GM12878 (cell line): ENCODE data around the gene ZNF469. TPM values are rescaled to one million over a fixed set of nuclear protein-coding genes. Genes with fewer than 3 reads are reported as not detected.

Experiments
- ATAC-seq: fragments of 200-7000 bp; cut with Tn5 transposase; 3 replicates; pipeline ENCODE4 v1.9.1; 2020; ENCODE audit warnings: mild to moderate bottlenecking, moderate library complexity
- BruUV-seq: library from RNA; stranded (reverse); fragments of 400-500 nt; replicated peaks from 2 replicates; lab custom pipeline; 2021; lab: Mats Ljungman, UMichigan
- CTCF ChIA-PET: fragments of 300-600 bp; sonication (Branson Sonifier 250); formaldehyde crosslinking; extraction: SDS; loops from one replicate; lab custom pipeline; 2021; ENCODE audit warnings: inconsistent platforms; lab: Yijun Ruan, JAX
- POLR2A ChIA-PET: fragments of 350-600 bp; formaldehyde crosslinking; extraction: SDS; loops from one replicate; lab custom pipeline; 2021; ENCODE audit warnings: inconsistent platforms; lab: Charles Lee
- RAD21 ChIA-PET: fragments of 300-600 bp; sonication (Branson Sonifier 250); formaldehyde crosslinking; loops from one replicate; lab custom pipeline; 2023; ENCODE audit warnings: antibody characterized with exemption; ENCODE audit not compliant: unreplicated experiment; lab: Charles Lee
- SMC1A ChIA-PET: fragments of 300-600 bp; sonication (Branson Sonifier 250); formaldehyde crosslinking; loops from one replicate; lab custom pipeline; 2023; ENCODE audit not compliant: unreplicated experiment, uncharacterized antibody; lab: Charles Lee
- DNase-seq: peaks from one replicate; pipeline ENCODE4 v3.0.0-alpha.2; 2011; ENCODE audit warnings: low read depth, low spot score
- FAIRE-seq: peaks from 3 replicates; lab custom pipeline; 2011; peaks lifted over from hg19 to GRCh38; lab: Jason Lieb, UNC
- H2AFZ ChIP-seq: 2 replicates; pipeline ENCODE4 v1.6.0; 2011; ENCODE audit warnings: low read depth, low read length, control low read depth; ENCODE audit not compliant: control insufficient read depth
- H3K27ac ChIP-seq: 2 replicates; pipeline ENCODE4 v1.5.1; 2011; ENCODE audit warnings: control low read depth; ENCODE audit not compliant: control insufficient read depth, insufficient read depth
- H3K27me3 ChIP-seq, 2 experiments: replicated peaks in 1 of 2; 2 replicates each; pipeline versions ENCODE4 v1.6.0 to v1.6.1; 2011; ENCODE audit warnings: low read length in 1 of 2; ENCODE audit not compliant: control insufficient read depth in 2 of 2, insufficient read depth in 2 of 2
- H3K36me3 ChIP-seq, 2 experiments: 2 replicates each; pipeline ENCODE4 v1.5.1; 2011; ENCODE audit warnings: low read length in 1 of 2; ENCODE audit not compliant: control insufficient read depth in 2 of 2, insufficient read depth in 2 of 2
- H3K4me1 ChIP-seq: 2 replicates; pipeline ENCODE4 v1.6.1; 2011; ENCODE audit warnings: mild to moderate bottlenecking, low read length, moderate library complexity, mixed read lengths; ENCODE audit not compliant: control insufficient read depth, insufficient read depth
- H3K4me2 ChIP-seq: 2 replicates; pipeline ENCODE4 v1.6.0; 2011; ENCODE audit warnings: control low read depth; ENCODE audit not compliant: control insufficient read depth, insufficient read depth
- H3K4me3 ChIP-seq: fragments of 200-600 bp; sonication (generic); 2 replicates; pipeline ENCODE4 v1.5.1; 2016
- H3K79me2 ChIP-seq: 2 replicates; pipeline ENCODE4 v1.6.0; 2011; ENCODE audit warnings: low read length; ENCODE audit not compliant: control insufficient read depth, insufficient read depth
- H3K9ac ChIP-seq: 2 replicates; pipeline ENCODE4 v1.8.0; 2011; ENCODE audit warnings: low read length, control low read depth, mixed read lengths; ENCODE audit not compliant: control insufficient read depth, insufficient read depth
- H3K9me3 ChIP-seq: replicated peaks from 3 replicates; pipeline ENCODE4 v1.5.1; 2011; ENCODE audit warnings: mild to moderate bottlenecking, low read length; ENCODE audit not compliant: control insufficient read depth, insufficient read depth
- H4K20me1 ChIP-seq: 2 replicates; pipeline ENCODE4 v1.6.0; 2011; ENCODE audit not compliant: control insufficient read depth, insufficient read depth
- NFYA ChIP-seq: IDR thresholded peaks from 2 replicates; pipeline ENCODE4 v1.6.1; 2011; ENCODE audit warnings: low read depth, mild to moderate bottlenecking, low read length, improper control_type of control experiment, borderline replicate concordance
- NRF1 ChIP-seq: conservative IDR thresholded peaks from 2 replicates; pipeline ENCODE4 v1.6.1; 2011; ENCODE audit warnings: mild to moderate bottlenecking, low read depth, low read length, improper control_type of control experiment
- POU2F2 ChIP-seq: IDR thresholded peaks from 3 replicates; pipeline ENCODE4 v1.6.1; 2011; ENCODE audit warnings: low read depth, mild to moderate bottlenecking, low read length, borderline replicate concordance
- SIX5 ChIP-seq: IDR thresholded peaks from 2 replicates; pipeline ENCODE4 v1.6.1; 2011; ENCODE audit warnings: mild to moderate bottlenecking, low read depth, low read length, moderate library complexity; ENCODE audit not compliant: severe bottlenecking
- SUPT20H ChIP-seq: IDR thresholded peaks from 2 replicates; pipeline ENCODE4 v1.6.1; 2011; ENCODE audit warnings: low read depth, mild to moderate bottlenecking, low read length, moderate library complexity, borderline replicate concordance; ENCODE audit not compliant: control insufficient read depth
- ZNF622 ChIP-seq: fragments of 450-650 bp; IDR thresholded peaks from 2 replicates; pipeline ENCODE4 v1.6.1; 2017; ENCODE audit warnings: mild to moderate bottlenecking, inconsistent platforms
- WGBS: methylation state at CpG from one replicate; pipeline ENCODE4 v1.1.6; 2016; ENCODE audit warnings: low lambda C conversion rate; ENCODE audit not compliant: insufficient replicate concordance, insufficient coverage; ENCODE audit errors: missing lambda C conversion rate; 5-methylcytosine and 5-hydroxymethylcytosine counted together
- in situ Hi-C: fragments of 300-500 bp; cut with MboI; formaldehyde crosslinking; loops from 9 replicates; pipeline ENCODE4 v1.14.3; 2018; ENCODE audit warnings: mixed read lengths
- intact Hi-C: fragments of 100-400 bp; cut with micrococcal nuclease; formaldehyde crosslinking; loops from one replicate; pipeline ENCODE4 v1.14.2; 2022; ENCODE audit not compliant: unreplicated experiment
- polyA plus RNA-seq, 11 experiments: library from polyadenylated mRNA; depleted of rRNA in 4 of 11; unstranded in 6 of 11; stranded (reverse) in 5 of 11; fragments of >200 nt; fragmentation: Nextera tagmentation in 4 of 11; fragmentation: Illumina TruSeq in 1 of 11; extraction: Ambion mirVana in 4 of 11; extraction: Trizol in 1 of 11; gene quantifications; 1 replicate in 1 of 11; 2 replicates in 10 of 11; pipeline versions ENCODE4 v1.2.1 to v1.2.3, GENCODE V29; 2011 to 2016; ENCODE audit warnings: inconsistent platforms in 2 of 11, missing spikeins in 2 of 11, low read depth in 1 of 11
- total RNA-seq, 4 experiments: library from RNA; depleted of rRNA in 3 of 4; stranded (reverse); fragments of >200 nt in 3 of 4; fragmentation: Illumina TruSeq in 1 of 4; extraction: Trizol in 1 of 4; gene quantifications; 2 replicates each; pipeline versions ENCODE4 v1.2.1 to v1.2.3, GENCODE V29; 2013 to 2021
- TF ChIP-seq, protein P1 (sequence below): fragments of 450-650 bp; IDR thresholded peaks from 2 replicates; pipeline ENCODE4 v1.6.1; 2016; ENCODE audit warnings: mild to moderate bottlenecking
- TF ChIP-seq, protein P2 (sequence below): fragments of 450-650 bp; formaldehyde crosslinking; IDR thresholded peaks from 2 replicates; pipeline ENCODE4 v1.4.0; 2020; ENCODE audit warnings: mild to moderate bottlenecking, moderate library complexity
- TF ChIP-seq, protein P3 (sequence below): fragments of 450-650 bp; IDR thresholded peaks from 2 replicates; pipeline ENCODE4 v1.6.1; 2017; ENCODE audit warnings: mild to moderate bottlenecking, low read depth, inconsistent platforms; ENCODE audit not compliant: poor library complexity, severe bottlenecking

The ZNF469 gene
- total and polyA plus RNA-seq, 10 of the 15 experiments (the other 5 are each of a cell fraction or from before 2014, with no cell fraction given), result 0.01 to 0.21 (median 0.04) TPM; not detected in 3

DNA sequence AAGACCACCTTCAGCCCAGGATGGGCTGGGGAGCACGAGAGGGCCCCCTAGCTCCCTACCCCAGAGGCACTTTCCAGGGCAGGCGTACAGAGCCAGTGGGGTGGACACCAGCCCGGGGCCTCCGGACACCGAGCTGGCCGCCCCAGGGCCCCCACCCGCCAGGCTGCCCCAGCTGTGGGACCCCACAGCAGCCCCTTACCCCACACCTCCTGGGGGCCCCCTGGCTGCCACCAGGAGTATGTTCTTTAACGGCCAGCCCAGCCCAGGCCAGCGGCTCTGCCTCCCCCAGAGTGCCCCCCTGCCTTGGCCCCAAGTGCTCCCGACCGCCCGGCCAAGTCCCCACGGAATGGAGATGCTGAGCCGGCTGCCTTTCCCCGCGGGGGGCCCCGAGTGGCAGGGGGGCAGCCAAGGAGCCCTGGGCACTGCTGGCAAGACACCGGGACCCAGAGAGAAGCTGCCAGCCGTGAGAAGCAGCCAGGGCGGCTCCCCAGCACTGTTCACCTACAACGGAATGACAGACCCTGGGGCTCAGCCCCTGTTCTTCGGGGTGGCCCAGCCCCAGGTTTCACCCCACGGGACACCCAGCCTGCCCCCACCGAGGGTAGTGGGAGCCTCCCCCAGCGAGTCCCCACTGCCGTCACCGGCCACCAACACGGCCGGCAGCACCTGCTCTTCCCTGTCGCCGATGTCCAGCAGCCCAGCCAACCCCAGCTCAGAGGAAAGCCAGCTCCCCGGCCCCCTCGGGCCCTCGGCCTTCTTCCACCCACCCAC is 46.0 kb downstream of the ZNF469 start (continued):
- no peak for TF ChIP-seq SIX5

DNA sequence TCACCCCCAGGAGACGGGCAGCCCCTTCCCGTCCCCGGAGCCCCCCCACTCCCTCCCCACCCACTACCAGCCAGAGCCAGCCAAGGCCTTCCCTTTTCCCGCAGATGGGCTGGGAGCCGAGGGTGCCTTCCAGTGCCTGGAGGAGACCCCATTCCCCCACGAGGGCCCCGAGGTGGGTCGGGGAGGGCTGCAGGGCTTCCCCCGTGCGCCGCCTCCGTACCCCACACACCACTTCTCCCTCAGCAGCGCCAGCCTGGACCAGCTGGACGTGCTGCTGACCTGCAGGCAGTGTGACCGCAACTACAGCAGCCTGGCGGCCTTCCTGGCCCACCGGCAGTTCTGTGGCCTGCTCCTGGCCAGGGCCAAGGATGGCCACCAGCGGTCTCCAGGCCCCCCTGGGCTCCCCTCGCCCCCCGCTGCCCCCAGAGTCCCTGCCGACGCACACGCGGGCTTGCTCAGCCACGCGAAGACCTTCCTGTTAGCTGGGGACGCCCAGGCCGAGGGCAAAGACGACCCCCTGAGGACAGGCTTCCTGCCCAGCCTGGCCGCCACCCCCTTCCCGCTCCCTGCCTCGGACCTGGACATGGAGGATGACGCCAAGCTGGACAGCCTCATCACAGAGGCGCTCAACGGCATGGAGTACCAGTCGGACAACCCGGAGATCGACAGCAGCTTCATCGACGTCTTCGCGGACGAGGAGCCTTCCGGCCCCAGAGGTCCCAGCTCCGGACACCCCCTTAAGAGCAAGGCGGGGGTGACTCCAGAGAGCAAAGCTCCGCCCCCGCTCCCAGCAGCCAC is 46.8 kb downstream of the ZNF469 start:
- 76% methylated on average over 42 of the region's 48 CpGs for WGBS
- DNase-seq (no peak), ATAC-seq (no peak), FAIRE-seq (no peak)
- Histone ChIP-seq H3K4me3 (peak overlapping the region; percentile 63; the same call in 1 of the 2 replicates), H3K27ac (no peak overlapping the region), H3K4me2 (peak overlapping the region; percentile 53), H3K36me3 (no peaks in the 10 kb centered on the region), H3K9ac (peak overlapping the region; percentile 15; the same call in 1 of the 2 replicates), H4K20me1 (no peaks in the 10 kb centered on the region), H3K9me3 (no peaks in the 10 kb centered on the region), H2AFZ (no peak overlapping the region), H3K4me1 (no peaks in the 10 kb centered on the region), H3K79me2 (no peaks in the 10 kb centered on the region), H3K27me3 (no peaks in the 10 kb centered on the region)
- ChIA-PET POLR2A (no interaction called here), CTCF (interaction anchor here (1.1 to 1.6 kb wide), 2 partner anchors 9 to 14 kb away, joined by 3 to 5 read pairs; no protein-coding TSS in a partner anchor), RAD21 (no interaction called here), SMC1A (interaction anchor here (1.2 kb wide), 1 partner anchor 375 kb away, joined by 3 read pairs; no protein-coding TSS in a partner anchor)
- no TSS peak for BruUV-seq
- TF ChIP-seq POU2F2 (no peak), ZNF622 (no peak), SUPT20H (no peak), NRF1 (no peak), NFYA (no peak)
- TF ChIP-seq, protein P1, sequence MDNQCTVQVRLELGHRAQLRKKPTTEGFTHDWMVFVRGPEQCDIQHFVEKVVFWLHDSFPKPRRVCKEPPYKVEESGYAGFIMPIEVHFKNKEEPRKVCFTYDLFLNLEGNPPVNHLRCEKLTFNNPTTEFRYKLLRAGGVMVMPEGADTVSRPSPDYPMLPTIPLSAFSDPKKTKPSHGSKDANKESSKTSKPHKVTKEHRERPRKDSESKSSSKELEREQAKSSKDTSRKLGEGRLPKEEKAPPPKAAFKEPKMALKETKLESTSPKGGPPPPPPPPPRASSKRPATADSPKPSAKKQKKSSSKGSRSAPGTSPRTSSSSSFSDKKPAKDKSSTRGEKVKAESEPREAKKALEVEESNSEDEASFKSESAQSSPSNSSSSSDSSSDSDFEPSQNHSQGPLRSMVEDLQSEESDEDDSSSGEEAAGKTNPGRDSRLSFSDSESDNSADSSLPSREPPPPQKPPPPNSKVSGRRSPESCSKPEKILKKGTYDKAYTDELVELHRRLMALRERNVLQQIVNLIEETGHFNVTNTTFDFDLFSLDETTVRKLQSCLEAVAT, result peak; percentile 97
- TF ChIP-seq, protein P2, sequence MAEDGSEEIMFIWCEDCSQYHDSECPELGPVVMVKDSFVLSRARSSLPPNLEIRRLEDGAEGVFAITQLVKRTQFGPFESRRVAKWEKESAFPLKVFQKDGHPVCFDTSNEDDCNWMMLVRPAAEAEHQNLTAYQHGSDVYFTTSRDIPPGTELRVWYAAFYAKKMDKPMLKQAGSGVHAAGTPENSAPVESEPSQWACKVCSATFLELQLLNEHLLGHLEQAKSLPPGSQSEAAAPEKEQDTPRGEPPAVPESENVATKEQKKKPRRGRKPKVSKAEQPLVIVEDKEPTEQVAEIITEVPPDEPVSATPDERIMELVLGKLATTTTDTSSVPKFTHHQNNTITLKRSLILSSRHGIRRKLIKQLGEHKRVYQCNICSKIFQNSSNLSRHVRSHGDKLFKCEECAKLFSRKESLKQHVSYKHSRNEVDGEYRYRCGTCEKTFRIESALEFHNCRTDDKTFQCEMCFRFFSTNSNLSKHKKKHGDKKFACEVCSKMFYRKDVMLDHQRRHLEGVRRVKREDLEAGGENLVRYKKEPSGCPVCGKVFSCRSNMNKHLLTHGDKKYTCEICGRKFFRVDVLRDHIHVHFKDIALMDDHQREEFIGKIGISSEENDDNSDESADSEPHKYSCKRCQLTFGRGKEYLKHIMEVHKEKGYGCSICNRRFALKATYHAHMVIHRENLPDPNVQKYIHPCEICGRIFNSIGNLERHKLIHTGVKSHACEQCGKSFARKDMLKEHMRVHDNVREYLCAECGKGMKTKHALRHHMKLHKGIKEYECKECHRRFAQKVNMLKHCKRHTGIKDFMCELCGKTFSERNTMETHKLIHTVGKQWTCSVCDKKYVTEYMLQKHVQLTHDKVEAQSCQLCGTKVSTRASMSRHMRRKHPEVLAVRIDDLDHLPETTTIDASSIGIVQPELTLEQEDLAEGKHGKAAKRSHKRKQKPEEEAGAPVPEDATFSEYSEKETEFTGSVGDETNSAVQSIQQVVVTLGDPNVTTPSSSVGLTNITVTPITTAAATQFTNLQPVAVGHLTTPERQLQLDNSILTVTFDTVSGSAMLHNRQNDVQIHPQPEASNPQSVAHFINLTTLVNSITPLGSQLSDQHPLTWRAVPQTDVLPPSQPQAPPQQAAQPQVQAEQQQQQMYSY (CRISPR knock-in tag), result no peak
- TF ChIP-seq, protein P3, sequence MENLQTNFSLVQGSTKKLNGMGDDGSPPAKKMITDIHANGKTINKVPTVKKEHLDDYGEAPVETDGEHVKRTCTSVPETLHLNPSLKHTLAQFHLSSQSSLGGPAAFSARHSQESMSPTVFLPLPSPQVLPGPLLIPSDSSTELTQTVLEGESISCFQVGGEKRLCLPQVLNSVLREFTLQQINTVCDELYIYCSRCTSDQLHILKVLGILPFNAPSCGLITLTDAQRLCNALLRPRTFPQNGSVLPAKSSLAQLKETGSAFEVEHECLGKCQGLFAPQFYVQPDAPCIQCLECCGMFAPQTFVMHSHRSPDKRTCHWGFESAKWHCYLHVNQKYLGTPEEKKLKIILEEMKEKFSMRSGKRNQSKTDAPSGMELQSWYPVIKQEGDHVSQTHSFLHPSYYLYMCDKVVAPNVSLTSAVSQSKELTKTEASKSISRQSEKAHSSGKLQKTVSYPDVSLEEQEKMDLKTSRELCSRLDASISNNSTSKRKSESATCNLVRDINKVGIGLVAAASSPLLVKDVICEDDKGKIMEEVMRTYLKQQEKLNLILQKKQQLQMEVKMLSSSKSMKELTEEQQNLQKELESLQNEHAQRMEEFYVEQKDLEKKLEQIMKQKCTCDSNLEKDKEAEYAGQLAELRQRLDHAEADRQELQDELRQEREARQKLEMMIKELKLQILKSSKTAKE, result no peak
- intact Hi-C loops, result loop anchor here (10.0 kb wide), 1 partner anchor 655 kb away; no protein-coding TSS in a partner anchor
- in situ Hi-C loops, result loop anchor here (25.0 kb wide), 1 partner anchor 467 kb away; the partner anchor contains the start of gene BANP
